A549 (cell line): Measurements from ENCODE around the gene CSTF1.

Experiments
- CTCF ChIP-seq: fragments of >200 bp; sonication (Bioruptor Twin); formaldehyde crosslinking; IDR thresholded peaks from 3 replicates; pipeline ENCODE4 v1.5.1; 2016
- EHMT2 ChIP-seq: fragments of 200-600 bp; sonication (generic); IDR thresholded peaks from 2 replicates; pipeline ENCODE4 v1.6.1; 2016; ENCODE audit warnings: antibody characterized with exemption, low read depth, mild to moderate bottlenecking, moderate library complexity
- HOXB5 ChIP-seq: fragments of 250-450 bp; sonication (Bioruptor Pico); IDR thresholded peaks from 2 replicates; pipeline ENCODE4 v1.5.0; 2020; ENCODE audit warnings: mild to moderate bottlenecking, moderate library complexity
- KDM1A ChIP-seq: fragments of 200-600 bp; sonication (generic); IDR thresholded peaks from 2 replicates; pipeline ENCODE4 v1.6.1; 2016; ENCODE audit warnings: low read depth, mild to moderate bottlenecking
- KDM5A ChIP-seq: fragments of 200-600 bp; sonication (generic); IDR thresholded peaks from 2 replicates; pipeline ENCODE4 v1.6.1; 2016; ENCODE audit warnings: antibody characterized with exemption, mild to moderate bottlenecking
- POLR2A ChIP-seq: IDR thresholded peaks from 2 replicates; pipeline ENCODE4 v1.6.1; 2012; ENCODE audit warnings: mild to moderate bottlenecking, low read length
- REST ChIP-seq: fragments of 200-600 bp; sonication (generic); IDR thresholded peaks from 2 replicates; pipeline ENCODE4 v1.6.1; 2016; ENCODE audit warnings: antibody characterized with exemption, mild to moderate bottlenecking, moderate library complexity

GRCh38 chr20:56361900-56362299, 30.5 kb upstream of the CSTF1 start:
- TF ChIP-seq POLR2A (no peak), CTCF (no peak), KDM1A (no peak), REST (no peak), EHMT2 (no peak), KDM5A (no peak), HOXB5 (CRISPR knock-in tag) (no peak)
